Measurements from ENCODE around the gene PUM1. TPM values are rescaled to one million over a fixed set of nuclear protein-coding genes. Genes with fewer than 3 reads are reported as not detected.
"Not testable (repeated sequence)": the region's sequence is repeated elsewhere in the genome, so short reads cannot be mapped to it uniquely, and the experiment has no call there.

The PUM1 gene
- total RNA-seq, 1 experiment from 2014 or later, result 109 TPM

DNA sequence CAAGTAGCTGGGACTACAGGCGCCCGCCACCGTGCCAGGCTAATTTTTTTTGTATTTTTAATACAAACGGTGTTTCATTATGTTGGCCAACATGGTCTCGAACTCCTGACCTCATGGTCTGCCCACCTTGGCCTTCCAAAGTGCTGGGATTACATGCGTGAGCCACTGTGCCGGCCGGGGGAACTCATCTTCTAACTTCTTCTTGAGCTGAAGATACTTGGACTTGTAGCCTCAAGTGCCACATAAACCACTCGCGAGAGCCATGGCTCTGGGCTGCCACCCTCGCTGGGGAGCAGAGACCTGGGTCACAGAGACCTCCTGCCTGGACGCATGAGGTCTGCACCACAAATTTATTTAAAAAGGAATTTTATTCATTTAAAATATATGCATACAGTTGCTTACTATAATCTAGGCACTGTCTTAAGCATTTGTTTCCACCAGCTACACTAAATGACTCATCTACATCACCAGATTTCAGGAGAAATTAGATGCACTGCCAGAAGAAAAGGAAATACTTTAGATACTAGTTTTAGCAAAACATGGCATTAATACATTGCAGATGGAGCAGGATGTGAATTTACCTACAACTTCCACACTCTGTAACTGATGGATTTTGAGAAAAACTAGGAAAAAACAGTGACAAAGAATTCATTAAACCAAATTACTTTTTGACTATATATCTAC lies 29.9 kb upstream of the PUM1 start:
- intact Hi-C loops (cut with micrococcal nuclease; ENCODE audit: unreplicated experiment) (no loop called here), in situ Hi-C loops (cut with HindIII; ENCODE audit: low pct_unique_long_range_greater_than_20kb, low sequenced_read_pairs) (no loop called here)
- no peak for DNase-seq (ENCODE audit: low read depth, low spot score)
- Histone ChIP-seq H3K4me1 (ENCODE audit: control insufficient read depth, insufficient read depth, low read length) (no peaks in the 10 kb centered on the region), H3K9me3 (ENCODE audit: control insufficient read depth, insufficient read depth, low read depth, low read length) (no peaks in the 10 kb centered on the region), H3K4me3 (ENCODE audit: low read depth in 2 of 2, low read length in 2 of 2) (no peak overlapping the region), H3K27me3 (ENCODE audit: control insufficient read depth, insufficient read depth, low read length) (no peaks in the 10 kb centered on the region), H3K27ac (ENCODE audit: low read length) (no peak overlapping the region), H3K36me3 (ENCODE audit: control insufficient read depth, insufficient read depth, low read length) (no peaks in the 10 kb centered on the region)
- no TSS peak for BruUV-seq (replicated peaks)
- ATAC-seq, result no peak
- POLR2A ChIA-PET, result interaction anchor here (0.7 kb wide), 1 partner anchor 31 kb away, joined by 3 read pairs; no protein-coding TSS in a partner anchor
- CTCF ChIA-PET, result no interaction called here
- no peak for TF ChIP-seq SIN3A (IDR thresholded peaks at IDR 0.05; ENCODE audit: borderline replicate concordance, insufficient read depth, low read depth, low read length)
- TF ChIP-seq TCF7L2 (IDR thresholded peaks at IDR 0.05; ENCODE audit: low read depth, low read length), result no peak
- TF ChIP-seq CTCF (IDR thresholded peaks at IDR 0.05), result no peak
- TF ChIP-seq, protein P1, sequence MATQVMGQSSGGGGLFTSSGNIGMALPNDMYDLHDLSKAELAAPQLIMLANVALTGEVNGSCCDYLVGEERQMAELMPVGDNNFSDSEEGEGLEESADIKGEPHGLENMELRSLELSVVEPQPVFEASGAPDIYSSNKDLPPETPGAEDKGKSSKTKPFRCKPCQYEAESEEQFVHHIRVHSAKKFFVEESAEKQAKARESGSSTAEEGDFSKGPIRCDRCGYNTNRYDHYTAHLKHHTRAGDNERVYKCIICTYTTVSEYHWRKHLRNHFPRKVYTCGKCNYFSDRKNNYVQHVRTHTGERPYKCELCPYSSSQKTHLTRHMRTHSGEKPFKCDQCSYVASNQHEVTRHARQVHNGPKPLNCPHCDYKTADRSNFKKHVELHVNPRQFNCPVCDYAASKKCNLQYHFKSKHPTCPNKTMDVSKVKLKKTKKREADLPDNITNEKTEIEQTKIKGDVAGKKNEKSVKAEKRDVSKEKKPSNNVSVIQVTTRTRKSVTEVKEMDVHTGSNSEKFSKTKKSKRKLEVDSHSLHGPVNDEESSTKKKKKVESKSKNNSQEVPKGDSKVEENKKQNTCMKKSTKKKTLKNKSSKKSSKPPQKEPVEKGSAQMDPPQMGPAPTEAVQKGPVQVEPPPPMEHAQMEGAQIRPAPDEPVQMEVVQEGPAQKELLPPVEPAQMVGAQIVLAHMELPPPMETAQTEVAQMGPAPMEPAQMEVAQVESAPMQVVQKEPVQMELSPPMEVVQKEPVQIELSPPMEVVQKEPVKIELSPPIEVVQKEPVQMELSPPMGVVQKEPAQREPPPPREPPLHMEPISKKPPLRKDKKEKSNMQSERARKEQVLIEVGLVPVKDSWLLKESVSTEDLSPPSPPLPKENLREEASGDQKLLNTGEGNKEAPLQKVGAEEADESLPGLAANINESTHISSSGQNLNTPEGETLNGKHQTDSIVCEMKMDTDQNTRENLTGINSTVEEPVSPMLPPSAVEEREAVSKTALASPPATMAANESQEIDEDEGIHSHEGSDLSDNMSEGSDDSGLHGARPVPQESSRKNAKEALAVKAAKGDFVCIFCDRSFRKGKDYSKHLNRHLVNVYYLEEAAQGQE (IDR thresholded peaks at IDR 0.05; ENCODE audit: insufficient read depth in 1 of 2, low read depth in 2 of 2, low read length in 1 of 2), result no peak
- no peak for TF ChIP-seq POLR2AphosphoS5 (IDR thresholded peaks at IDR 0.05; ENCODE audit: low read depth, low read length)

DNA sequence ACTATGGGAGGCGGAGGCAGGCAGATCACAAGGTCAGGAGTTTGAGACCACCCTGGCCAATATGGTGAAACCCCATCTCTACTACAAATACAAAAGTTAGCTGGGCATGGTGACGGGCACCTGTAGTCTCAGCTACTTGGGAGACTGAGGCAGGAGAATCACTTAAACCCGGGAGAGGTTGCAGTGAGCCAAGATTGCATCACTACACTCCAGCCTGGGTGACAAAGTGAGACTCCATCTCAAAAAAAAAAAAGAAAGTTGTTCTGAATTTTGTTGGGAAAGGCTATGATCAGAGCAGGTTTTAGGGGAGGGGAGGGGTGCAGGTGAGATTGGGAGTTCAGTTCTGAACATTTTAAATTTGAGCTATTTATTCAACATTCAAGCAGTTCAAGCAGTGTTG lies 22.6 kb upstream of the PUM1 start:
- intact Hi-C loops (cut with micrococcal nuclease; ENCODE audit: unreplicated experiment); H3K36me3 ChIP-seq (ENCODE audit: control insufficient read depth, insufficient read depth, low read length); H3K27ac ChIP-seq (ENCODE audit: low read length); in situ Hi-C loops (cut with HindIII; ENCODE audit: low pct_unique_long_range_greater_than_20kb, low sequenced_read_pairs); BruUV-seq (replicated peaks); H3K9me3 ChIP-seq (ENCODE audit: control insufficient read depth, insufficient read depth, low read depth, low read length); H3K27me3 ChIP-seq (ENCODE audit: control insufficient read depth, insufficient read depth, low read length); ATAC-seq; DNase-seq (ENCODE audit: low read depth, low spot score); H3K4me3 ChIP-seq (ENCODE audit: low read depth in 2 of 2, low read length in 2 of 2); POLR2A ChIA-PET; H3K4me1 ChIP-seq (ENCODE audit: control insufficient read depth, insufficient read depth, low read length): not testable (repeated sequence)
- CTCF ChIA-PET, result interaction anchor here (0.7 kb wide), 1 partner anchor 247 kb away, joined by 3 read pairs; no protein-coding TSS in a partner anchor

DNA sequence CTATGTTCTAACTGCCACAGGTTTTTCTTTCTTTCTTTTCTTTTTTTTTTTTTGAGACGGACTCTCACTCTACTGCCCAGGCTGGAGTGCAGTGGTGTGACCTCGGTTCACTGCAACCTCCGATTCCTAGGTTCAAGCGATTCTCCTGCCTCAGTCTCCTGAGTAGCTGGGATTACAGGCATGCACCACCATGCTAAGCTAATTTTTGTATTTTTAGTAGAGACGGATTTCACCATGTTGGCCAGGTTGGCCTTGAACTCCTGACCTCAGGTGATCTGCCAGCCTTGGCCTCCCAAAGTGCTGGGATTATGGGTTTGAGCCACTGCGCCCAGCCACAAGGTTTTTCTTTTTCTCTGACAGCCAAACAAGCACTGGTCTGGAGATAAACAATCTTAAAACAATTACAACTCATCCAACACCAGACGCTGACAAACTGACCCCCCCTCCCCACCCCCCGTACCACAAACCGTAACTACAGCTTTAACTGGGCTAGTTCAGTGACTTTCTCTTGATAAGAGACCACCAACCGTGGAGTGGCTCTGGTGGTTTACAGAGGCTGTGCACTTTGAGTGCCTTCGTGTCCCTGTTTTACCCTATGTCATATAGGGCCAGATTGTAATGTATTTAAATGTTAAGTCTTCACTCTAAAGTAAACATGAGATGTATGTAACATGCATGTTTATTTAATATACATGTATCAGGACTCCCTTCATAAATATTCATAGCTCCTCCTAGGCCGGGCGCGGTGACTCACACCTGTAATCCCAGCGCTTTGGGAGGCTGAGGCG lies 19.5 kb upstream of the PUM1 start:
- Histone ChIP-seq H3K27ac (ENCODE audit: low read length) (no peak overlapping the region), H3K4me1 (ENCODE audit: control insufficient read depth, insufficient read depth, low read length) (no peaks in the 10 kb centered on the region), H3K4me3 (ENCODE audit: low read depth in 2 of 2, low read length in 2 of 2) (no peak overlapping the region), H3K36me3 (ENCODE audit: control insufficient read depth, insufficient read depth, low read length) (no peaks in the 10 kb centered on the region), H3K27me3 (ENCODE audit: control insufficient read depth, insufficient read depth, low read length) (no peaks in the 10 kb centered on the region), H3K9me3 (ENCODE audit: control insufficient read depth, insufficient read depth, low read depth, low read length) (no peaks in the 10 kb centered on the region)
- ATAC-seq (no peak), DNase-seq (ENCODE audit: low read depth, low spot score) (no peak)
- CTCF ChIA-PET, result interaction anchor here (0.6 kb wide), 1 partner anchor 22 kb away, joined by 3 read pairs; no protein-coding TSS in a partner anchor
- POLR2A ChIA-PET, result no interaction called here
- intact Hi-C loops (cut with micrococcal nuclease; ENCODE audit: unreplicated experiment) (no loop called here), in situ Hi-C loops (cut with HindIII; ENCODE audit: low pct_unique_long_range_greater_than_20kb, low sequenced_read_pairs) (no loop called here)
- no TSS peak for BruUV-seq (replicated peaks)
- TF ChIP-seq SIN3A (IDR thresholded peaks at IDR 0.05; ENCODE audit: borderline replicate concordance, insufficient read depth, low read depth, low read length), result no peak

Measured in Panc1 (cell line).